GM18909 (cell line): Measurements from ENCODE around the gene CARMIL1.

Experiments used
- ATAC-seq: cut with Tn5 transposase; IDR thresholded peaks from one replicate; pipeline ENCODE4 v1.9.1; 2021; ENCODE audit warnings: mild to moderate bottlenecking; ENCODE audit not compliant: unreplicated experiment, poor library complexity

The CARMIL1 gene

DNA sequence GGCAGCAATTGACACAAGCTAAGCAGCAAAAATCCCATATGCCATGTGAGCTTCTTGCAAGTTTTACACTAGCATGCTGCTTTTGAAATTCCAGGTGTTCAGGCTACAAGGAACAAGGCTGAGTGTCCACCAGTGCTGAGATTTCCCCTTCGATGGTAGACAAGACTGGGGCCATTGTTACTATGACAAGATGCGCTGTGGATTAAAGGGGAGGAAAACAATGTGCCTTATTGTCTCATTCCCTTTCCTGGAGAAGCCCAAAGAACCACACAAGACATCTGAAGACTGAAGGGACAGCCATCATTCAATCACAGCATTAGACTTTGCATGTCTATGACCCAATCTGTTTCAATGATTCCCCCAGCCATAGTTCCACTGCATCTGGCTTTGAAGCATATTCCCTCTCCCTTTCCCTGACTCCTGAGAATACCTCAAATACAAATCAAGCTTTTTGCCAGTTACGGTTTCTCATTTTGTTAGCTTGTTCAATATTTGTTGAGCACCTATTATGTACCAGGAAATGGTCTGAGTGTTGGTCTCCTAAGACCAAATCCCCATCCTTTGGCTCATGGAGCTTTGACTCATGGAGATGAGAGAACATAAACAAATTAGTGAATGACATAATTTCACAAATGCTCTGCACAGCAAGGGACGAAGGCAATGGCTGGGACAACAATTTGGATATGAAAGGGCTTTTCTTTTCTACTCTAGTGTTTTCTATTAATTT is 349.5 kb downstream of the CARMIL1 start:
- ATAC-seq, result no peak

DNA sequence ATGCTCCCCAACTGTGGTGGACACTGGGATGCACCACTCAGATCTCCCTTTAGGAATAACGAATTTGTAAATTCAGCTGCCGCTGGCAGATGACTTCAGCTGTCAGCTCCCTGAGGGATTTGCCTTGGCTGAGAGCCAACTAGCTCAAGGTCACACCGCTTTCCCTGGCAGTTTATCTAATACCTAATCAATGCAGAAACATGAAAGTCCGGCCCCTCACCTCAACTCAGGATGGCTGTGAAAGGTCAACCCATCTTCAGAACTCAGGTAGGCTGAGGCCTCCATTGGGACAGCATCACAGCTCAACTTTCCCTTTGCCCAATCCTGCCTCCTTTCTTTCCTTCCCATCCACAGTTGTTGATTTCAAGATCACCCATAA is 350.0 kb downstream of the CARMIL1 start:
- no peak for ATAC-seq

DNA sequence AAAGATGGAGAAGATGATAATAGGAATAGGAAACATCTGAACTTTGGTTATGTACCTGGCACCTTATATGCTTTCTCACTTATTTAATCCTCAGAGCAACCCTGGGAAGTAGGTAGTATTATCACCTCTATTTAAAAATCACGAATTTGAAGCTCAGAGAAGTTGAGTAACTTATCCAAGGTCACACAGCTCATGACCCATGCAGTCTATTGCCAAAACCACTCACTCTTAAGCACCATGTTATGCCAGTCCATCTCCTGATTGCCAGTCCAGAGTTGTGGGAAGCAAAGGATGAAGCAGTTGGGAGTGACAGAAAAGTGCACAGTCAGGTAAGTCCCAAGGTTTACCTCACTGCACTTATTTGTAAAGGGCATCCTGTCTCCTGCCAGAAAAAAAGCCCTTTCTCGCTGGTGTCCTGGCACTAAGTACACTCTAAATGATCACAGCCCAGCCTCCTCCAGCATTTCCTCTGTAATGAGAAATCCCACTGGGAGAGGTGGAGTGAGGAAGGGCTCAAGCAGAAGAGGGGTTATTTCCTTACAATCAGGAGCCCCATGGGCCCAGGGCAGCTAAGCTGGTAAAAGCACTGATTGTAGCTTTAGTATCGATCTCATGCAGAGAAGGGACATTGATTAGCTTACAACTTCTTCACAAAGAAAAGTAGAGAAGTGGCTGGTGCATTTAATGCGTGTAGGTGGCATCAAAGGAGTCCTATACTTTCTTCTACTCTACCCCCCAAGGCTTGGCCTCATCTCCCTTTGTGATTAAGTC is 351.5 kb downstream of the CARMIL1 start:
- ATAC-seq, result no peak

DNA sequence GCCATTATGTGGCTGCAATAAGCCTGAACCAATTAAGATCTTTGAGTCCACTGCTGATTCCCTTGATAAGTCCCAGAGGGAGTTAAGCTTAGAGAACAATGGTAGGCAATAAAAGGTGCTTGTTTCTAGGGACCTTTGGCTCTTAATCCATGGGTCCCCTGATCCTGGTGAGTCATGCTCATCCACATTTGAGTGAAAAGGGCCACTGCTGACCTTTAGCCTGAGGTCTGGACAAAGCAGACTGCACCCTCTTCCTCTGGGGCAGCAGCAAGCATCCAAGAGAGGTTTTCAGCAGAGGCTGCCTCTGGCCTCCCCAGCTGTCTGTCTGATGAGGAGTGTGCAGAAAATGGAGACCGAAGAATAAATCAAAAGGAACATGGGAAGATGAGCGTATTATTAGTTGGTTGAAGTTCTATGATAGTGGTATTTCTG is 356.7 kb downstream of the CARMIL1 start:
- no peak for ATAC-seq

DNA sequence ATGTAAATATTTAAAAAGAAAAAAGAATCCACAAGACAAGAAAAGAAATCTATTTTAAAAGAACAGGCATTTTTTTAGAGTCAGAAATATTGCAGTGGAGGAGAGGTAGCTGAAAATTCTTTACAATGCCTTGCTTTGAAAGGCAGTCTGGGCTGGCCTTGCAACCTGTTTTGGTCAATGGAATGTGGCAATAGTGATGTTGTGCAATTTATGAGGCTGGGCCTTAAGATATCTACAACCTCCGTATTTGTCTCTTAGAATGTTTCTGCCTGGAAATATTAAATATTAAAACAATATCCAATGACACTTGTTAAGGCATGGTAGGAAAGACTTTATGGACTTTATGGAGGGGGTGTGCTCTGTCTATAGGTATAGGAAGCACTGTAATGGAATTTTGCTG is 358.0 kb downstream of the CARMIL1 start:
- no peak for ATAC-seq

DNA sequence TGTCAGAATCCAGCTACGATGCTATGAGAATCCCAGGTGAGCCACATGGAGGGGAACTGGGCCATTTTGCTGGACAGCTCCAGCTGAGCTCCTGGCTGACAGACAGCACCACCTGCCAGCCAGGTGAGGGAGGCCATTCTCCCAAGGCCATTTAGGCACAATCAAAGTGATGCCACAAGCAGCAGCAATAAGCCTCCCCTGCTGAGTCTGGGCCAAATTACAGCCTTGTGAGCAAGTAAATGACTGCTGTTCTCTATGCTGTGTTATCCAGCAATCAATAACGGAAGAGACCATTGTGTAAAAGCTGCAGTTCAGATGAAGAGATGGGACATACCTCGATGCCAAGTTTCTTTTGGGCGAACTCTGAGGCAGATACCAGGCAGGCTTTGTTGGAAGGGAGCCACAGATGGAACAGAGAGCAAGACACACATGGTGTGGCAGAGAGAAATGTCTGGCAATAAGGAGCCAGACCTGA is 358.8 kb downstream of the CARMIL1 start:
- ATAC-seq, result no peak

DNA sequence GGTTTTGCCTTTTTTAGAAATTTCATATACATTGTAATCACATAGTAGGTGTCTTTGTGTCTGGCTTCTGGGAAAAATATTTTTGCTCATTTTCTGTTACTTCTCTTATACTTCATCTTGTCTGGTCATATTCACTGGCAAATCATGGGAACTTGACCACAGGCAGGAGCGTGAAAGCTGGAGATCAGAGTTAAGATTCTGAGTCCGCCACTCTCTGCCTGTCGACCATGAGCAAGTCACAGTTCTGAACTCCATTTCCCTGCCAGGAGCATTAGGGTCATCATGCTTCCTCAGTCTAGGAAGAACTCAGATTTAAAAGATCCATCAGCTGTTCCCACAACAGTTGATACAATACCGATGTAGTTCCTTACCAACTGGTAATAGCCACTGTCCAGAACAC is 360.5 kb downstream of the CARMIL1 start:
- no peak for ATAC-seq

DNA sequence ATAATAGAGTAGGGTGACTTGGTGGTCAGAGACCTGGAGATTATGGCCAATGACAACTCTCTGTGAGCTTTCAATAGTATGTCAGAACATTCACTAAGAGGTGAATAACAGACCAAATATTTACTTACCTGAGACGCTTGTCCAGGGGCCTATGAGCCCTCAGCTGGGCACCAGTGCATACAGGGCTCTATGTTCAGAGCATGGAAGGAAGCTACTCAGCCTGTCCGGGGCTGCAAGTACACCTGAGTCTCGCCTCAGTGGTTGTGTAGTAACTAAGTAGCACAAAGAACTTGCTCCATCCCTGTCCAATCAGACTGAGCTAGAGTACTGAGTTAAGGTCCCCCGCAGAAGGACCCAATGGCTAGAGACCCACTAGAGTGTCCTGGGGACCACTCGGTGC is 361.3 kb downstream of the CARMIL1 start:
- no peak for ATAC-seq

DNA sequence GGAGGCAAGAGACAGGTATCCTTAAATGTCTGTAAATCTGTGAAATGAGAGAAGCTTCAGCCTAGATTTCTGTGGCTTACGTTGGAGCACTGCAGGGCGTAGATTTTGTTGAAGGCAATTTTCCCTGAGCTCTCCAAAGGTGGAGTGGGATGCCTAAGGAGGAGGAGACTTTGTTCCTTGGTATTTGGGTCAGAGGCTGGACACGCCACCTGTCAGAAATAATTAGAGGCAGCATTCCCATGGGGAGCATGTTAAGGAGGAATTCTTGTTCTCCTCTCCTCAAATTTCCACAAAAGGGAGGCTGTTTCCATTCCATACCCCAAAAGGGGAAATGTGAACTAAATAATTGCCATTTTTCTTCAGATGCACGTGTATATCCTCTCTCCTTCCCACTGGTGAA is 361.7 kb downstream of the CARMIL1 start:
- no peak for ATAC-seq

DNA sequence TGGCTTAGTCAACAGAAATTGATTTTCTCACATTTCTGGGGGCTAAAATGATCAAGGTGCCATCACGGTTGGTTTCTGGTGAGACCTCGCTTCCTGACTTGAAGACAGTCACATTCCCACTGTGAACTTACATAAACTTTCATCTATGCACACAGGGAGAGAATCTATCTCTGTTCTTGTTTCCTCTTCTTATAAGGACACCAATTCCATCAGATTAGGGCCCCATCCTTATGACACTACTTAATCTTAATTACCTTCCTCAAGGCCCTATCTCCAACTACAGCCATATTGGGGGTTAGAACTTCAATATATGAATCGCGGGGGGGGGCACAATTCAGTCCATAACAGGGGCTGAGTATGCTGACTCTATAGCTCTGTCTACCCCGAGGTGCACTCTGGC is 362.2 kb downstream of the CARMIL1 start:
- no peak for ATAC-seq

DNA sequence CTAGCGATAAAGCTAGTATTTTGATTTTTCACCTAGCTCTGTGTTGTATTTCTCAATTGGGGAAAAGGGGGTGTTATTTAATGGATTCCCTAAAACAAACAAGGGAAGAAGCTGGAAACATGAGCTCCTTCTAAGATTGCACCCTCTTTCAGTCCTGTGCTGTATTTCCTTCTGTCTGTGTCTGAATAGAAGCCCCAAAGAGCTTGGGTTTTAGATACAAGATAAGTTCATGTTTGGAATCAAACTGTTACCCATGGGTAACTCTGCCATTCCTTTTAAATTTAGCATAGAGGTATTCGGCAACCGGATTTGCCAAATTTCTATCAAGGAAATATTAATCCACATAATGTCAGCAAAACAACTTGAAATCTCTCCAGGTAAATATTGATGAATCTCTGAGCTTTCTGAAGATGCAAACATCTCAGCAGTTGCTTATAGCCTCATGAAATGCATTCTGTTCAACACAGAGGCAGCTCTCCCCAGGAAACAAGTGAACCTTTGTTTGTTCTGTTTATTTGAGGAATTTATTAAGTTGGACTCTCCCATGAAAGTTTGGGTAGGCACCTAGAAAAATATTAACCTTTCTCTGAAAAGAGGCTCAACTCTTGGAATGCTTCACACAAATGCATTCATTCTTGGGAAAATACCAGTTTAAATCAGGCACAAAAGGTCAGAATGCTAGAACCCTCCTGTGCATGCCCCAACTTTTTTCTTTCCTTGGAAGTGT is 362.9 kb downstream of the CARMIL1 start:
- ATAC-seq, result no peak

DNA sequence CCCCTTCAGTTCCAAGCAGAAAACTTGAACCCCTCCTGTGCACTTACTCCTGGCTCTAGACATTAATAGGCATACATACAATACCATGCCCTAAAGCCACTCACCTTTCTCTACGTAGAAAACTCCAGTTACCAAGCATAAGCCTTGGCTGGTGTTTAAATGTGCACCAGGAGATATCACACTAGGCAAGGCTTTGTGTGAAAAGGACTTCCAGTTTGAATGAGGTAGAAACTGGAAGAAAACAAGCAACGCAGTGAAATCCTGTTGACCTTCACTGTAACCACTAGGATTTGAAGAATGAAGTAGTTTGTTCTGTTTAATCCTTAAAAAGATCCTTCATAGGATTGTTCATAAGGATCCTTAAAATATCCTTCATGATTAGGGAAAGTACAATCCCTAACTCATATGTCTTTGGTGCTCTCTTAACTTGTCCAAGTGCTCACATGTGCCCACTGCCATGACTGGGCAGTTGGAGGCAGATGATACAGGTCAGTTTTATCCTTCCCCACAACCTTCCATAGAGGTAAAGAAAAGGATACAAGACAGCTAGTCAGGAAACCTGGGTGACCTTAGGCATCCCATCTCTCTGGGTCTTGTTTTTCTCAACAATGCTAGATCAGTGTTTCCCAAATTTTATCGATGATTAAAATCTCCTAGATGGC is 363.6 kb downstream of the CARMIL1 start:
- no peak for ATAC-seq

DNA sequence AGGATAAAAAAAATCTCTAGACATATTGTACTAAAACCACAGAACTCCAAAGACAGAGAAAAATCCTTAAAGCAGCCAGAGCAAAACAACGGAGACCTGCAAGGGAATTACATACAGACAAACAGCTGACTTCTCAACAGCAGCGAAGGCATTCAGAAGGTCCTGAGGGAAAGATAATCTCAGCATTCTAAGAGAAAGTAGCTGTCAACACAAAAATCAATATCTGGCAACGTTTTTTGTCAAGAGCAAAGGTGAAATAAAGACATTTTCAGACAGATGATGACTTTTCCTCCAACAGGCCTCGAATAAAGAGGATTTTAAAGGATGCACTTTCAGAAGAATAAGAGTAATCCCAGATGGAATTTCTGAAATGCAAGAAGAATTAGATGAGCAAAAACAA is 366.7 kb downstream of the CARMIL1 start:
- no peak for ATAC-seq

DNA sequence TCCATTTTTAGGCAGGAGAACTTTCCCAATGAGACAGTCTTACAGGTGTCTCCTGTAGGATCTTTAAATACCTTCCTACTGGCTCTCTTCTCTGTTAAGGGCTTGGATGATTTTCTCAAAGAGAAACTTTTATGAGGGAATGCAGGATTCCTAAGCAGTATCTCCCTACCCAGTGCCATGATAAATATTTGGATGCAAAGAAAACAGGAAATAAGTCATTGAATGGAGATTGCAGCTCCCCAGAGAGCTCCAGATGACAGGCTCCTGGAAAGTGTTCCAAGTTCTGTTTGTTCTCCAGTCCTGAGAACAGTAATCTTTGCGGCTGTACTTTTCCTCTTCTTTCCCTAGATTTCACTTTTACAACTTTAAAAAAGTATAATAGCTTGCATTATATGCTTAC is 370.4 kb downstream of the CARMIL1 start:
- ATAC-seq, result no peak

DNA sequence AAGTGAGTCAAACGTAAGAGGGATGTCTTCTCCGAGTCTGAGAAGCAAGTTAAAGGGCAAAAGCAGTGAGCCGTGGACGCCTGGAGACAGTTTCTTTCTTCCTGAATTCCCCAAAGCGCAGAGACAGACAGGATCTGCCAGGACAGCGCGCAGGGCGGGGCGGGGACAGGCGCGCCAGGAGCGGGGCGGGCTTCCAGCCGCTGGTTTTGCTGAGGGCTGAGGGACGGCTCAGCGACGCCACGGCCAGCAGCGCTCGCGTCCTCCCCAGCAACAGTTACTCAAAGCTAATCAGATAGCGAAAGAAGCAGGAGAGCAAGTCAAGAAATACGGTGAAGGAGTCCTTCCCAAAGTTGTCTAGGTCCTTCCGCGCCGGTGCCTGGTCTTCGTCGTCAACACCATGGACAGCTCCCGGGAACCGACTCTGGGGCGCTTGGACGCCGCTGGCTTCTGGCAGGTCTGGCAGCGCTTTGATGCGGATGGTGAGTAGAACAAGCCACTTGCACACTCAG is 372.9 kb downstream of the CARMIL1 start, which contains the start of gene SCGN:
Gene SCGN (plus strand): TSS at position 209 of the 509 bp plus-strand sequence. CDS start 189 bp downstream, at position 398.
- no peak for ATAC-seq

DNA sequence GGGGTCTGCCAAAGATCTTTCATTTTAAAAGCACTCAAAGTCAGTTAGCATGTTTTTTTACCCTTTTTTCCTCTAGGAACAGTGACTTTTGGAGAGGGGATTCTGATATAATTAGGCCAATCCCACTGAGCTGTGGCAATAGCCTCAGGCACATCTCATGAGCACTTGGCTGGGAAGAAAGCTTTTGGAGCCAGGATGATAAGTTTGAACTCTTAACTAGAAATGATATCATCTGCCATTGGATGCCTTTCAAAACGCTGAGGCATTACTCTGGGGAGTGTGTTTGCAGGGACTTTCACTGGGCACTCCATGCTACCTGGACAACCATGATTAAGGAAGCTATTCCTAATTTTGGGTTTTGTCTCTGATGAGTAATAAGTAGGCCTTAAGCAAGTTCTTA is 376.5 kb downstream of the CARMIL1 start:
- no peak for ATAC-seq

DNA sequence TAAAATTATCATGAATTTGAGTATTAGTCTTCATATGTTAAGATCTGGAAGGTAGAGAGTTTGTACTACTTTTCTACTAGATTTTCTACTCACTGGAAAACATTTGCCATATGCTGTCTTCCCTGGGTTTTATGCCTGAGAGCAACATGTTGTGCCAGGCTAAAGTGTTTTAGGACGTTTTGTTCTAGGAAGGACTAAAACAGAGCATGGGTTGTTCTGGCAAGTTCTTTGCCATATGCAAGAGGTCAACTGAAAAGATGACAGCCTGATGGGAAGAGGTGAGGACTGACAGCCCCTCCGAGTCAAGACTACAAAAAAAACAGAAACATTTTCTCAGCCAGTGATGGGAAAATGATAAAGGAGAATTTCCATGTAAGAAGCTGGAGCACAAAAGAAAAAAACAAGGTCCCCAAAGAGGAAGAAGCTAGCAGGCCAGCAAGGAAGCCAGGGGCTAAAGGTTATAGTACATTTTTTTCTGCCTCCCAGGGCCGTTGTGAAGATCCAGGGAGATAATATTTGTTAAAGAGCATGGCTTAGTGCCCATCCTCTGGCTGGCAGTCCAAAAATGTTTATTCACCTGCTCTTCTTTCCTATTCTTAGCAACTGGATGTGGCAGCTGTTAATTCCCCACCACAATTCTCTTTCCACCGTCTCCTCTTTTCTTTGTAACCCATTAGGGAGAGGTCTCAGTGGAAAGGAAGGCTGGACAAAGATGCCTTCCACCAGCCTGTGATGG is 380.6 kb downstream of the CARMIL1 start:
- ATAC-seq, result no peak

DNA sequence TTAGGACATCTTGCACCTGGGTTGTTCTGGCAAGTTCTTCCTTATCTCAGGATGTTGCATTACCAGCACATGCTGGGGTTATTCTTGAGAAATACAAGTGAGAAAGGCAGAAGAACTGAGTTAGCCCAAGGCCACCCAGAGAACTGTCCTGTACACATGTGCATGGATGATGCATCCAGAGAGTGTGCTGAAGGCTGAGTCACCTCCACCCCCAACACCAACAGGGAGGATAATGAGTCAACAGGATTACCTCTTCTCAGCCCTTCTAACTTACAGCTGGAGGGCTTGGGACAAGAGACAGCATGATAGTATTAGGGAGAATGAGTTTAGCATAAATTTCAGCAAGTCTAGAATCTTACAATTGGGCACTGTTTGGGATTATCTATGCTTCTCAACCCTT is 381.3 kb downstream of the CARMIL1 start:
- no peak for ATAC-seq

DNA sequence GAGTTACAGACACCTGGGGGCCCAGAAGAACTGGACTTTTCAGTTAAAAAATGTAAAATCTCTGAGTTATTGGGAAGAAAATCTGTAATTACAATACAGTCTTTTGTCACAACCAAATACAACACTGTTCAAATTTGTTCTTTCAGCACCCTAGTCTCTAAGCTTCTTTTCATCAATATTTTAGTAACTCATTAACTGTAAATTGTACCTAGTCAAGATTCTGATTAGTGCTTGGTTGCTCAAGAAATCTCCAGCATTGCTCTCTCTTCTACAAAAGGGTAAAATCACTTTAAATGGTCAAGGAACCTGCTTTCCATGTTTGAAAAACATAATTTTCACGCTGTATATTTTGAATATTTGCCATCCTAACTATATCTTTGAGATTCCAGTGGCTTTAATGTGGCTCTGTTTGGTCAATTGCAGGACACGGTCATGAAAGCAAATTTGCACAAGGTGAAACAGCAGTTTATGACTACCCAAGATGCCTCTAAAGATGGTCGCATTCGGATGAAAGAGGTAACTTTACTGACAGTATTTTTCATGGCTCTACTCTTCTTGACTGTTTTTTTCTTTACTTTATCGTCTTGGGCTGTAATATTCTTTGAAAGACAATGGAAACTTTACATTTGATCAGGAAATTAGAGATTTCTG is 382.1 kb downstream of the CARMIL1 start:
- ATAC-seq, result no peak
